A549 (cell line): ENCODE data around the gene CLASP1. TPM values are rescaled to one million over a fixed set of nuclear protein-coding genes. Genes with fewer than 3 reads are reported as not detected.
"Not testable (repeated sequence)": the region's sequence is repeated elsewhere in the genome, so short reads cannot be mapped to it uniquely, and the experiment has no call there.

Experiments
- ATAC-seq, 2 experiments: fragments of 200-7000 bp in 1 of 2; fragments of >200 bp in 1 of 2; cut with Nextera tagmentation in 1 of 2; cut with Tn5 transposase in 1 of 2; 3 replicates each; pipeline versions ENCODE4 v1.8.0 to v1.9.1; 2018 to 2020; ENCODE audit warnings: mild to moderate bottlenecking in 1 of 2, moderate library complexity in 1 of 2
- CTCF ChIA-PET: fragments of 300-600 bp; sonication (Branson Sonifier 250); formaldehyde crosslinking; extraction: SDS; loops from one replicate; lab custom pipeline; 2021; ENCODE audit warnings: antibody characterized with exemption, inconsistent platforms; lab: Yijun Ruan, JAX
- POLR2A ChIA-PET: fragments of 350-600 bp; formaldehyde crosslinking; extraction: SDS; loops from one replicate; lab custom pipeline; 2021; ENCODE audit warnings: antibody characterized with exemption, inconsistent platforms; lab: Yijun Ruan, JAX
- DNase-seq, 2 experiments: peaks; one replicate each; pipeline versions ENCODE4 v3.0.0 to v3.0.0-alpha.2; 2011 to 2016; ENCODE audit warnings: low read depth in 1 of 2, low spot score in 1 of 2
- FAIRE-seq: peaks from 2 replicates; lab custom pipeline; 2011; peaks lifted over from hg19 to GRCh38; lab: Jason Lieb, UNC
- H3K27ac ChIP-seq, 2 experiments: fragments of >200 bp; sonication (Bioruptor Twin); formaldehyde crosslinking; 3 replicates each; pipeline ENCODE4 v1.5.1; 2016 to 2017
- H3K4me1 ChIP-seq: fragments of >200 bp; sonication (Bioruptor Twin); formaldehyde crosslinking; 3 replicates; pipeline ENCODE4 v1.6.1; 2016
- H3K4me2 ChIP-seq: fragments of >200 bp; sonication (Bioruptor Twin); formaldehyde crosslinking; 3 replicates; pipeline ENCODE4 v1.6.1; 2016
- H3K4me3 ChIP-seq: fragments of >200 bp; sonication (Bioruptor Twin); formaldehyde crosslinking; 3 replicates; pipeline ENCODE4 v1.5.1; 2016
- H3K9me3 ChIP-seq: fragments of >200 bp; sonication (Bioruptor Twin); formaldehyde crosslinking; 3 replicates; pipeline ENCODE4 v1.6.1; 2016
- BHLHE40 ChIP-seq: IDR thresholded peaks from 2 replicates; pipeline ENCODE4 v1.6.1; 2012; ENCODE audit warnings: low read depth, low read length, inconsistent platforms
- CHD4 ChIP-seq: fragments of 200-600 bp; sonication (generic); IDR thresholded peaks from 2 replicates; pipeline ENCODE4 v1.6.1; 2016; ENCODE audit warnings: antibody characterized with exemption, mild to moderate bottlenecking, borderline replicate concordance
- EHF ChIP-seq: fragments of 250-450 bp; sonication (Bioruptor Pico); IDR thresholded peaks from 2 replicates; pipeline ENCODE4 v1.5.0; 2020; ENCODE audit warnings: mild to moderate bottlenecking
- EHMT2 ChIP-seq: fragments of 200-600 bp; sonication (generic); IDR thresholded peaks from 2 replicates; pipeline ENCODE4 v1.6.1; 2016; ENCODE audit warnings: antibody characterized with exemption, low read depth, mild to moderate bottlenecking, moderate library complexity
- EP300 ChIP-seq, 2 experiments: fragments of >200 bp; sonication (Bioruptor Twin); formaldehyde crosslinking; IDR thresholded peaks; 2 replicates in 1 of 2; 3 replicates in 1 of 2; pipeline ENCODE4 v1.6.1; 2016 to 2017
- GATA3 ChIP-seq: IDR thresholded peaks from 2 replicates; pipeline ENCODE4 v1.6.1; 2012; ENCODE audit warnings: borderline replicate concordance
- HDAC2 ChIP-seq: fragments of 200-600 bp; sonication (generic); IDR thresholded peaks from 2 replicates; pipeline ENCODE4 v1.6.1; 2016
- MYC ChIP-seq: IDR thresholded peaks from 2 replicates; pipeline ENCODE4 v1.6.1; 2012; ENCODE audit warnings: mild to moderate bottlenecking, inconsistent platforms, low read length, improper control_type of control experiment, borderline replicate concordance
- NFE2L2 ChIP-seq: fragments of 150-350 bp; conservative IDR thresholded peaks from 2 replicates; pipeline ENCODE4 v1.6.1; 2014; ENCODE audit warnings: low read length
- PHF8 ChIP-seq: fragments of 200-600 bp; sonication (generic); IDR thresholded peaks from 2 replicates; pipeline ENCODE4 v1.6.1; 2016; ENCODE audit warnings: low read depth, mild to moderate bottlenecking, antibody characterized with exemption, moderate library complexity, borderline replicate concordance
- POLR2AphosphoS2 ChIP-seq: conservative IDR thresholded peaks from 2 replicates; pipeline ENCODE4 v1.6.1; 2012; ENCODE audit warnings: low read length, improper control_type of control experiment, inconsistent platforms
- RNF2 ChIP-seq: fragments of 200-600 bp; sonication (generic); IDR thresholded peaks from 2 replicates; pipeline ENCODE4 v1.6.1; 2016; ENCODE audit warnings: low read depth, mild to moderate bottlenecking, antibody characterized with exemption, moderate library complexity, borderline replicate concordance
- TFCP2L1 ChIP-seq: fragments of 250-450 bp; sonication (Bioruptor Pico); IDR thresholded peaks from 2 replicates; pipeline ENCODE4 v1.5.0; 2021; ENCODE audit warnings: mild to moderate bottlenecking
- ZC3H11A ChIP-seq: fragments of 450-650 bp; IDR thresholded peaks from 2 replicates; pipeline ENCODE4 v1.6.1; 2014; ENCODE audit warnings: antibody characterized with exemption, mild to moderate bottlenecking
- ZFP36 ChIP-seq: fragments of 450-650 bp; IDR thresholded peaks from 2 replicates; pipeline ENCODE4 v1.6.1; 2014; ENCODE audit warnings: borderline replicate concordance; ENCODE audit not compliant: partially characterized antibody
- ZNF302 ChIP-seq: fragments of 250-450 bp; sonication (Bioruptor Pico); IDR thresholded peaks from 2 replicates; pipeline ENCODE4 v1.9.0; 2021; ENCODE audit warnings: inconsistent platforms, mild to moderate bottlenecking, moderate library complexity
- WGBS: methylation state at CpG from one replicate; pipeline ENCODE4 v1.1.6; 2017; ENCODE audit errors: missing lambda C conversion rate; 5-methylcytosine and 5-hydroxymethylcytosine counted together
- polyA plus RNA-seq, 4 experiments: library from polyadenylated mRNA; depleted of rRNA in 3 of 4; stranded (reverse); fragments of >200 nt; fragmentation: RNase III in 1 of 4; extraction: RNeasy Plus Mini Kit Qiagen cat#74134 plus additional on column Dnase treatment in 1 of 4; gene quantifications; 2 replicates in 3 of 4; 3 replicates in 1 of 4; pipeline ENCODE4 v1.2.3, GENCODE V29; 2011 to 2017
- TF ChIP-seq, protein P1 (sequence below): fragments of 200-600 bp; sonication (generic); IDR thresholded peaks from 2 replicates; pipeline ENCODE4 v1.6.1; 2016; ENCODE audit warnings: antibody characterized with exemption, mild to moderate bottlenecking, moderate library complexity
- TF ChIP-seq, protein P2 (sequence below): fragments of 250-450 bp; sonication (Bioruptor Pico); IDR thresholded peaks from 2 replicates; pipeline ENCODE4 v1.5.0; 2021; ENCODE audit warnings: mild to moderate bottlenecking, moderate library complexity, borderline replicate concordance

The CLASP1 gene
- polyA plus RNA-seq, 2 of the 4 experiments (the other 2 are of a cell fraction) = 11.7 to 15.8 TPM

DNA sequence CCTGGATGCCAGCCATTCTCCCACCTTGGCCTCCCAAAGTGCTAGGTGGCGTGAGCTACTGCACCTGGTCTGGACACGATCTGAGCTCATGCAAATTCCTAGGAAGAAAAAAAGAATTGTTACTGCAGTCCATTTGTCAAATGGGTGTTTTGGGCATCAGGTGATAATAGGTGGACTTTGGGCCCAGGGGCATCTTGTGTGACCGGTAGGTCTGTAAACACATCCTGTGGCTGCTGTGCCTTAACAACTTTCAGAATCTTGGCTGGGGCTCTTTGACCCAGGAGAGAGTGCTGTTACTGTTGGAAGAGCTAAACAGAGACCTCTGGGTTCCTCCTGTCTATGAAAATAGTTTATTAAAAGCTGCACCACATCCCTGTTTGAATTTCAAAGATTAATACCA is 329.3 kb downstream of the CLASP1 start (continued):
- TF ChIP-seq, protein P1, sequence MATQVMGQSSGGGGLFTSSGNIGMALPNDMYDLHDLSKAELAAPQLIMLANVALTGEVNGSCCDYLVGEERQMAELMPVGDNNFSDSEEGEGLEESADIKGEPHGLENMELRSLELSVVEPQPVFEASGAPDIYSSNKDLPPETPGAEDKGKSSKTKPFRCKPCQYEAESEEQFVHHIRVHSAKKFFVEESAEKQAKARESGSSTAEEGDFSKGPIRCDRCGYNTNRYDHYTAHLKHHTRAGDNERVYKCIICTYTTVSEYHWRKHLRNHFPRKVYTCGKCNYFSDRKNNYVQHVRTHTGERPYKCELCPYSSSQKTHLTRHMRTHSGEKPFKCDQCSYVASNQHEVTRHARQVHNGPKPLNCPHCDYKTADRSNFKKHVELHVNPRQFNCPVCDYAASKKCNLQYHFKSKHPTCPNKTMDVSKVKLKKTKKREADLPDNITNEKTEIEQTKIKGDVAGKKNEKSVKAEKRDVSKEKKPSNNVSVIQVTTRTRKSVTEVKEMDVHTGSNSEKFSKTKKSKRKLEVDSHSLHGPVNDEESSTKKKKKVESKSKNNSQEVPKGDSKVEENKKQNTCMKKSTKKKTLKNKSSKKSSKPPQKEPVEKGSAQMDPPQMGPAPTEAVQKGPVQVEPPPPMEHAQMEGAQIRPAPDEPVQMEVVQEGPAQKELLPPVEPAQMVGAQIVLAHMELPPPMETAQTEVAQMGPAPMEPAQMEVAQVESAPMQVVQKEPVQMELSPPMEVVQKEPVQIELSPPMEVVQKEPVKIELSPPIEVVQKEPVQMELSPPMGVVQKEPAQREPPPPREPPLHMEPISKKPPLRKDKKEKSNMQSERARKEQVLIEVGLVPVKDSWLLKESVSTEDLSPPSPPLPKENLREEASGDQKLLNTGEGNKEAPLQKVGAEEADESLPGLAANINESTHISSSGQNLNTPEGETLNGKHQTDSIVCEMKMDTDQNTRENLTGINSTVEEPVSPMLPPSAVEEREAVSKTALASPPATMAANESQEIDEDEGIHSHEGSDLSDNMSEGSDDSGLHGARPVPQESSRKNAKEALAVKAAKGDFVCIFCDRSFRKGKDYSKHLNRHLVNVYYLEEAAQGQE = no peak
- no peak for TF ChIP-seq EHMT2
- no peak for TF ChIP-seq EHF (CRISPR knock-in tag)
- TF ChIP-seq HDAC2 = no peak

DNA sequence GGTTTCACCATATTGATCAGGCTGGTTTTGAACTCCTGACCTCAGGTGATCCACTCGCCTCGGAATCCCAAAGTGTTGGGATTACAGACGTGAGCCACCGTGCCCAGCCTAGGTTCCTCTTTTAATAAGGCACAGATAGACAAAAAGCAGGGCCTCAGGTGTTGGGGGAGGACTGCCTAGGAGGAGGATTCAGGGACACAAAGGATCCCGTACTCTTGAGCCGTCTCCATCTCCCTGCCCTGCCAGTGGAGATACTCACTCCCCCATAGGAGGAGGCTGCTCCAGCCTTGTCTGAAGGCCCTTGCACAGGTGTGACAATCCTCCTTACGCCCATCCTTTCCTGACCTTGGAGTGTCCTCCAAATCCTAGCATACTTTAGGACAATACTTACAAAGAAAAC is 332.3 kb downstream of the CLASP1 start:
- POLR2A ChIA-PET = no interaction called here
- no peak overlapping the region for H3K4me3 ChIP-seq
- CTCF ChIA-PET = no interaction called here
- no peak overlapping the region for H3K27ac ChIP-seq
- H3K4me1 ChIP-seq = no peaks in the 10 kb centered on the region
- TF ChIP-seq CHD4 (no peak), MYC (no peak), ZNF302 (CRISPR knock-in tag) (no peak), NFE2L2 (no peak), TFCP2L1 (CRISPR knock-in tag) (no peak), GATA3 (no peak), PHF8 (no peak)
- DNase-seq = no peak
- no peak overlapping the region for H3K4me2 ChIP-seq
- FAIRE-seq = no peak
- 70% methylated on average over 7 of the region's 7 CpGs for WGBS
- H3K9me3 ChIP-seq = no peaks in the 10 kb centered on the region
- no peak for ATAC-seq

DNA sequence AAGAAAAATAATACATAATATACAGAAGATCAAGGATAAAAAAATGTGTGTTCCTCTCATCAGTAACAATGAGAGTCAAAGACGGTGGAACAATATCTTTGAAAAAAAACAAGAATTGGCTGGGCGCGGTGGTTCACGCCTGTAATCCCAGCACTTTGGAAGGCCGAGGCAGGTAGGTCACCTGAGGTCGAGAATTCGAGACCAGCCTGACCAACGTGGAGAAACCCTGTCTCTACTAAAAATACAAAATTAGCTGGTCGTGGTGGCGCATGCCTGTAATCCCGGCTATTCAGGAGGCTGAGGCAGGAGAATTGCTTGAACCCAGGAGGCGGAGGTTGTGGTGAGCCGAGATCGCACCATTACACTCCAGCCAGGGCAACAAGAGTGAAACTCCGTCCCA is 335.6 kb downstream of the CLASP1 start:
- 68% methylated on average over 15 of the region's 15 CpGs for WGBS
- POLR2A ChIA-PET, H3K27ac ChIP-seq, H3K9me3 ChIP-seq, H3K4me2 ChIP-seq, DNase-seq, FAIRE-seq, H3K4me1 ChIP-seq, H3K4me3 ChIP-seq, ATAC-seq: not testable (repeated sequence)
- CTCF ChIA-PET = interaction anchor here (1.1 to 1.8 kb wide), 2 partner anchors 8 to 618 kb away, joined by 3 to 4 read pairs; no protein-coding TSS in a partner anchor

DNA sequence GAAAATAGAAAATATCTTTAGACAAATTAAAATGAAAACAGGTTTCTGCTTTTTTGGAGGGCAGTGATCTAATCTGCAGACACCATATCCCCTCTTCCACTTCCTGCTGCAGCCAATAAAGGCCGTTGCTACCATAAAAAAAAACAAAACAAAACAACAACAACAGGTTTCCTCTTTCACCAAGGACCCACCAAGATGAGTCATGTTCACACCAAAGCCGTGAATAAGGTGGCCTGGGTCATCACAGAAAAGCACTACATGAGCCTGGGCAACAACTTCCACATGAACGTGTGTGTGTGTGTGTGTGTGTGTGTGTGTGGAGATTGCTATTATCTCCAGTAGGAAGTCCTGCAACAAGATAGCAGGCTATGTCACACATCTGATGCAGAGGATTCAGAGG is 339.5 kb downstream of the CLASP1 start:
- TF ChIP-seq RNF2 (no peak), EP300 (IDR thresholded peaks at IDR 0.05) (no peak), ZFP36 (no peak), BHLHE40 (no peak), ZC3H11A (no peak), POLR2AphosphoS2 (no peak)
- TF ChIP-seq, protein P2, sequence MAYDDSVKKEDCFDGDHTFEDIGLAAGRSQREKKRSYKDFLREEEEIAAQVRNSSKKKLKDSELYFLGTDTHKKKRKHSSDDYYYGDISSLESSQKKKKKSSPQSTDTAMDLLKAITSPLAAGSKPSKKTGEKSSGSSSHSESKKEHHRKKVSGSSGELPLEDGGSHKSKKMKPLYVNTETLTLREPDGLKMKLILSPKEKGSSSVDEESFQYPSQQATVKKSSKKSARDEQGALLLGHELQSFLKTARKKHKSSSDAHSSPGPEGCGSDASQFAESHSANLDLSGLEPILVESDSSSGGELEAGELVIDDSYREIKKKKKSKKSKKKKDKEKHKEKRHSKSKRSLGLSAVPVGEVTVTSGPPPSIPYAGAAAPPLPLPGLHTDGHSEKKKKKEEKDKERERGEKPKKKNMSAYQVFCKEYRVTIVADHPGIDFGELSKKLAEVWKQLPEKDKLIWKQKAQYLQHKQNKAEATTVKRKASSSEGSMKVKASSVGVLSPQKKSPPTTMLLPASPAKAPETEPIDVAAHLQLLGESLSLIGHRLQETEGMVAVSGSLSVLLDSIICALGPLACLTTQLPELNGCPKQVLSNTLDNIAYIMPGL = no peak
- TF ChIP-seq, all 56 proteins: peak for 0
- ChIA-PET CTCF (no interaction called here), POLR2A (no interaction called here)
- FAIRE-seq (no peak), DNase-seq (peak in 1 of 2 experiments; percentile 27), ATAC-seq (no peak)
- Histone ChIP-seq H3K4me3 (no peak overlapping the region), H3K27ac (no peak overlapping the region), H3K4me1 (no peaks in the 10 kb centered on the region), H3K4me2 (no peak overlapping the region), H3K9me3 (no peaks in the 10 kb centered on the region)
- WGBS = 3% methylated on average over 3 of the region's 3 CpGs
